HG03575 (cell line): ENCODE results near the gene NPIPA8.
"Not testable (repeated sequence)": the region's sequence is repeated elsewhere in the genome, so short reads cannot be mapped to it uniquely, and the experiment has no call there.

Experiments
- ATAC-seq: cut with Tn5 transposase; IDR thresholded peaks from one replicate; pipeline ENCODE4 v1.9.1; 2021; ENCODE audit not compliant: unreplicated experiment, insufficient number of reproducible peaks, low FRiP score; ENCODE audit errors: extremely low read depth

NPIPA8 gene

GRCh38 chr16:18336636-18337035 lies at the start of gene NPIPA8:
NPIPA8 (minus strand) TSS chr16:18336736; CDS start chr16:18332662, 4,074 bp downstream.
- not testable (repeated sequence) for ATAC-seq

- not testable (repeated sequence) for ATAC-seq
Observed at GRCh38 chr16:18385285-18385684, 48.7 kb upstream of the NPIPA8 start.

- ATAC-seq, result not testable (repeated sequence)
Observed at GRCh38 chr16:18384869-18385268, 48.3 kb upstream of the NPIPA8 start.

GRCh38 chr16:18384098-18384636 lies 47.6 kb upstream of the NPIPA8 start:
- ATAC-seq, result not testable (repeated sequence)

GRCh38 chr16:18382696-18383095 lies 46.2 kb upstream of the NPIPA8 start:
- not testable (repeated sequence) for ATAC-seq

- ATAC-seq, result not testable (repeated sequence)
Observed at GRCh38 chr16:18347742-18348141, 11.2 kb upstream of the NPIPA8 start.

- not testable (repeated sequence) for ATAC-seq
Observed at GRCh38 chr16:18346993-18347392, 10.5 kb upstream of the NPIPA8 start.

GRCh38 chr16:18344634-18345033 lies 8.1 kb upstream of the NPIPA8 start:
- ATAC-seq, result not testable (repeated sequence)

GRCh38 chr16:18341986-18342385 lies 5.5 kb upstream of the NPIPA8 start:
- not testable (repeated sequence) for ATAC-seq

GRCh38 chr16:18341417-18341960 lies 5.0 kb upstream of the NPIPA8 start:
- ATAC-seq, result not testable (repeated sequence)

GRCh38 chr16:18339210-18339609 lies 2.7 kb upstream of the NPIPA8 start:
- not testable (repeated sequence) for ATAC-seq

- not testable (repeated sequence) for ATAC-seq
Observed at GRCh38 chr16:18311811-18312210, 24.7 kb downstream of the NPIPA8 start.

- not testable (repeated sequence) for ATAC-seq
Observed at GRCh38 chr16:18309159-18309558, 27.4 kb downstream of the NPIPA8 start.

- ATAC-seq, result not testable (repeated sequence)
Observed at GRCh38 chr16:18307241-18307640, 29.3 kb downstream of the NPIPA8 start.

- not testable (repeated sequence) for ATAC-seq
Observed at GRCh38 chr16:18306066-18306465, 30.5 kb downstream of the NPIPA8 start.

- not testable (repeated sequence) for ATAC-seq
Observed at GRCh38 chr16:18303059-18303706, 33.4 kb downstream of the NPIPA8 start.

GRCh38 chr16:18297714-18298113 lies 38.8 kb downstream of the NPIPA8 start:
- ATAC-seq, result not testable (repeated sequence)

- not testable (repeated sequence) for ATAC-seq
Observed at GRCh38 chr16:18296931-18297330, 39.6 kb downstream of the NPIPA8 start.

GRCh38 chr16:18294371-18294770 lies 42.2 kb downstream of the NPIPA8 start:
- not testable (repeated sequence) for ATAC-seq

- not testable (repeated sequence) for ATAC-seq
Observed at GRCh38 chr16:18293337-18293956, 43.1 kb downstream of the NPIPA8 start.
